Ishikawa (cell line): ENCODE data around the gene FAM210A.

Experiments
- CEBPB ChIP-seq: IDR thresholded peaks from 2 replicates; pipeline ENCODE4 v1.6.1; 2012
- CREB1 ChIP-seq: IDR thresholded peaks from 2 replicates; pipeline ENCODE4 v1.6.1; 2012; ENCODE audit warnings: low read depth
- EGR1 ChIP-seq: IDR thresholded peaks from 2 replicates; pipeline ENCODE4 v1.6.1; 2012
- EP300 ChIP-seq: IDR thresholded peaks from 2 replicates; pipeline ENCODE4 v1.6.1; 2012; ENCODE audit warnings: borderline replicate concordance
- FOXM1 ChIP-seq: IDR thresholded peaks from 2 replicates; pipeline ENCODE4 v1.6.1; 2012; ENCODE audit warnings: low read depth, borderline replicate concordance
- NFIC ChIP-seq: IDR thresholded peaks from 2 replicates; pipeline ENCODE4 v1.6.1; 2012
- RAD21 ChIP-seq: IDR thresholded peaks from 2 replicates; pipeline ENCODE4 v1.6.1; 2012; ENCODE audit warnings: low read depth
- TAF1 ChIP-seq: IDR thresholded peaks from 2 replicates; pipeline ENCODE4 v1.6.1; 2012; ENCODE audit warnings: low read depth, mild to moderate bottlenecking
- TCF12 ChIP-seq: IDR thresholded peaks from 2 replicates; pipeline ENCODE4 v1.6.1; 2012; ENCODE audit warnings: low read depth
- TEAD4 ChIP-seq: IDR thresholded peaks from 2 replicates; pipeline ENCODE4 v1.6.1; 2012
- YY1 ChIP-seq: IDR thresholded peaks from 2 replicates; pipeline ENCODE4 v1.6.1; 2012; ENCODE audit warnings: low read depth
- ZBTB7A ChIP-seq: IDR thresholded peaks from 2 replicates; pipeline ENCODE4 v1.6.1; 2012; ENCODE audit warnings: low read depth
- TF ChIP-seq, protein P1 (sequence below): IDR thresholded peaks from 2 replicates; pipeline ENCODE4 v1.6.1; 2012; ENCODE audit warnings: low read depth, mild to moderate bottlenecking
- TF ChIP-seq, protein P2 (sequence below): IDR thresholded peaks from 2 replicates; pipeline ENCODE4 v1.6.1; 2012
- TF ChIP-seq, protein P3 (sequence below): IDR thresholded peaks from 2 replicates; pipeline ENCODE4 v1.6.1; 2012

FAM210A gene

GRCh38 chr18:13684546-13684945 is 41.8 kb downstream of the FAM210A start:
- TF ChIP-seq EGR1 (no peak), TCF12 (no peak), TEAD4 (no peak), RAD21 (no peak), TAF1 (no peak), FOXM1 (no peak), CEBPB (no peak), EP300 (no peak), CREB1 (no peak), YY1 (no peak), NFIC (no peak)
- TF ChIP-seq, protein P1, sequence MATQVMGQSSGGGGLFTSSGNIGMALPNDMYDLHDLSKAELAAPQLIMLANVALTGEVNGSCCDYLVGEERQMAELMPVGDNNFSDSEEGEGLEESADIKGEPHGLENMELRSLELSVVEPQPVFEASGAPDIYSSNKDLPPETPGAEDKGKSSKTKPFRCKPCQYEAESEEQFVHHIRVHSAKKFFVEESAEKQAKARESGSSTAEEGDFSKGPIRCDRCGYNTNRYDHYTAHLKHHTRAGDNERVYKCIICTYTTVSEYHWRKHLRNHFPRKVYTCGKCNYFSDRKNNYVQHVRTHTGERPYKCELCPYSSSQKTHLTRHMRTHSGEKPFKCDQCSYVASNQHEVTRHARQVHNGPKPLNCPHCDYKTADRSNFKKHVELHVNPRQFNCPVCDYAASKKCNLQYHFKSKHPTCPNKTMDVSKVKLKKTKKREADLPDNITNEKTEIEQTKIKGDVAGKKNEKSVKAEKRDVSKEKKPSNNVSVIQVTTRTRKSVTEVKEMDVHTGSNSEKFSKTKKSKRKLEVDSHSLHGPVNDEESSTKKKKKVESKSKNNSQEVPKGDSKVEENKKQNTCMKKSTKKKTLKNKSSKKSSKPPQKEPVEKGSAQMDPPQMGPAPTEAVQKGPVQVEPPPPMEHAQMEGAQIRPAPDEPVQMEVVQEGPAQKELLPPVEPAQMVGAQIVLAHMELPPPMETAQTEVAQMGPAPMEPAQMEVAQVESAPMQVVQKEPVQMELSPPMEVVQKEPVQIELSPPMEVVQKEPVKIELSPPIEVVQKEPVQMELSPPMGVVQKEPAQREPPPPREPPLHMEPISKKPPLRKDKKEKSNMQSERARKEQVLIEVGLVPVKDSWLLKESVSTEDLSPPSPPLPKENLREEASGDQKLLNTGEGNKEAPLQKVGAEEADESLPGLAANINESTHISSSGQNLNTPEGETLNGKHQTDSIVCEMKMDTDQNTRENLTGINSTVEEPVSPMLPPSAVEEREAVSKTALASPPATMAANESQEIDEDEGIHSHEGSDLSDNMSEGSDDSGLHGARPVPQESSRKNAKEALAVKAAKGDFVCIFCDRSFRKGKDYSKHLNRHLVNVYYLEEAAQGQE = no peak
- TF ChIP-seq, protein P2, sequence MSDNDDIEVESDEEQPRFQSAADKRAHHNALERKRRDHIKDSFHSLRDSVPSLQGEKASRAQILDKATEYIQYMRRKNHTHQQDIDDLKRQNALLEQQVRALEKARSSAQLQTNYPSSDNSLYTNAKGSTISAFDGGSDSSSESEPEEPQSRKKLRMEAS = no peak

DNA sequence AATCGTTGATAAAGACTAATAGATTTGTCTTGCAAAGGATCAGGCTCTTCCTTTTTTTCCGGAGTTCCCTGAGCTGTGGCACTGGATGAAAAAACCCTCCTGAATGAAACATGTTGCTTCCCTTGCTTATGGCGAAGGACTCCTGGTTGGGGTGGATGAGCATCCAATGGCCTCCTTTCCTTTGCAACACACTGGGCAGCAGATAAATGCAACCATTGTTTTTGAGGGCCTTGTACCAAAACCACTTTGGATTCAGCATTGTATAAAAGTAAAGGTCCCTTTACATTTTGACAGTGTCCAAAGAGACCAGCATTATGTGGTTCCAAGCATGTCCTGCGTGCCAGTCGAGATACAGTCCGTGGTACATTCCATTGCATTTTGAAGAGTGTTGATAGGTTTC is 44.7 kb downstream of the FAM210A start:
- TF ChIP-seq FOXM1 (no peak), EGR1 (no peak), TAF1 (no peak), EP300 (no peak), NFIC (no peak), CREB1 (no peak), TCF12 (no peak), RAD21 (no peak), CEBPB (no peak)

DNA sequence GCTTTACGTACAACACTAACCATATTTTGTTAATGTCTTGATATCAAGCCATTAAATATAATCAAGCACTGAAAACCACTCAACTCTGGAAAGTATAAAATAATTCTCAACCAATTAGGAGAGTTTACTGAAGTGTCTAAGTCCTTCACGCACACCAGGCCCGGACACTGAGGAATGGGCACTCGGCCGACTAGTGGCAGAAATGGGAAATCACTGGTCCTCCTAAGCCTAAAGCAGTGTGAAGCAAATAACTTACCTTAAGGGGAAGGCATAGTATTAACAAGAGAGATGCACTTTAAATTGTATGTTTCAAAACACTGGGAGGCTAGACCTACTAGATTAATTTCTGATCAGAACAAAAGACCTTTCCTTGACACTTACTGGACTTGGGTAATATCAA is 45.7 kb downstream of the FAM210A start:
- TF ChIP-seq, protein P2 = no peak
- TF ChIP-seq TEAD4 (no peak), ZBTB7A (no peak), TAF1 (no peak), CREB1 (no peak)
- TF ChIP-seq, protein P1 = no peak

DNA sequence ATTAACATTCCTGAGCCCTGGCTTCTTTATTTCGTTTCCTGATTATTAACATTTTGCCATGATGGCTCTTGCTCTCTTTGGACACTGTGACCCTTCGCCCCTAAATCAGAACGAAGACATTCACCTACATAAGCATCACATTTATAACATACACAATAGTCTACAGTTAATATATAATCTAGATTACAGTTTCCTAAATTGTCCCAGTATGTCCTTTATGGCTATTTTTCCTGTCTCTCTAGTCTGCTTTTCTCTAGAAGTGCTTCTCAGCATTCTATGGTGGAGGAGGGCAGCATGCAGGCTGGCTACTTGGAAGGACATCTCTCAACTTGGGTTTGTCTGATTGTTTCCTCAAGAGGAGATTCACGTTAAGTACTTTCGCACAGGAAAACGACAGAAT is 49.9 kb downstream of the FAM210A start:
- TF ChIP-seq, protein P3, sequence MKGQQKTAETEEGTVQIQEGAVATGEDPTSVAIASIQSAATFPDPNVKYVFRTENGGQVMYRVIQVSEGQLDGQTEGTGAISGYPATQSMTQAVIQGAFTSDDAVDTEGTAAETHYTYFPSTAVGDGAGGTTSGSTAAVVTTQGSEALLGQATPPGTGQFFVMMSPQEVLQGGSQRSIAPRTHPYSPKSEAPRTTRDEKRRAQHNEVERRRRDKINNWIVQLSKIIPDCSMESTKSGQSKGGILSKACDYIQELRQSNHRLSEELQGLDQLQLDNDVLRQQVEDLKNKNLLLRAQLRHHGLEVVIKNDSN = no peak
- no peak for TF ChIP-seq TEAD4

DNA sequence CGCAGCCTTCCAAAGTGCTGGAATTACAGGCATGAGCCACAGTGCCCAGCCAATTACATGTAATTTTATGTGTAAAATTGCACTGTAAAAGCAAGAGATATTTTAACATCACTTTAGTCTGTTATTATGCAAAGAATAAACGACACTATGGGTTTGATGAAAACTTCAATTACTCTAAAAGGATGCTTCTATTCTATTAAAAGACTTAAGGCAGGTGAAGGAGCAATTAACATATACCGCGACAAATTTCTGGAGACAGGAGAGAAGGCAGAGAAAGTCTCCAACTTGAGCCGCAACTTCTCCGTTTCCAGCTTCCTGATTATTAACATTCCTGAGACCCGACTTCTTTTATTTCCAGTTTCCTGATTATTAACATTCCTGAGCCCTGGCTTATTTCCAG is 53.7 kb downstream of the FAM210A start:
- TF ChIP-seq CEBPB (no peak), CREB1 (no peak), NFIC (no peak), FOXM1 (no peak)
- TF ChIP-seq, protein P1 = no peak

DNA sequence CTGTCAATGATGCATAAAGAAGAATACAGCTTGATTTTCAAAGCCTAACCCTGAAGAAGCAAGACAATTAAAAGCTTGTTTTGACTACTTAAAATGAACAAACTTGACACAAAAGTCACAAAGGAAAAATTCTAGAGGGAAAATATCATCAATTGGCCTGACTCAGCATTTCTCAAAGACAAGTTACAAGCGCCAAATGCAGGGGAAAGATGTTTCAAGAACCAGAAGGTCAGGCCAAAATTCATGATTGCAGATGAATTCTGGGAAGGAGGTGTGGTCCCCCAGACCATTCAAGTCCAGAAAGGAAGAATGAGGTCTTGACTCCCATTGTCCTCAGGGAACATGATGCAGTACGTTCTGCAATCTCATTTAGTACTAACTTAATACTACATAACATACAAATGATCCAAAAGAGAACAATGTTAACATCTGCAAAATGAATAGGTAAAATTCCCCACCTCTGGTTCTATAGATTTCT is 64.5 kb downstream of the FAM210A start:
- TF ChIP-seq TEAD4 = no peak
